ENCODE measurements around the gene SH3BP1.

GRCh38 chr22:37690901-37691504 lies 51.5 kb downstream of the SH3BP1 start:
- TF ChIP-seq, protein P1, sequence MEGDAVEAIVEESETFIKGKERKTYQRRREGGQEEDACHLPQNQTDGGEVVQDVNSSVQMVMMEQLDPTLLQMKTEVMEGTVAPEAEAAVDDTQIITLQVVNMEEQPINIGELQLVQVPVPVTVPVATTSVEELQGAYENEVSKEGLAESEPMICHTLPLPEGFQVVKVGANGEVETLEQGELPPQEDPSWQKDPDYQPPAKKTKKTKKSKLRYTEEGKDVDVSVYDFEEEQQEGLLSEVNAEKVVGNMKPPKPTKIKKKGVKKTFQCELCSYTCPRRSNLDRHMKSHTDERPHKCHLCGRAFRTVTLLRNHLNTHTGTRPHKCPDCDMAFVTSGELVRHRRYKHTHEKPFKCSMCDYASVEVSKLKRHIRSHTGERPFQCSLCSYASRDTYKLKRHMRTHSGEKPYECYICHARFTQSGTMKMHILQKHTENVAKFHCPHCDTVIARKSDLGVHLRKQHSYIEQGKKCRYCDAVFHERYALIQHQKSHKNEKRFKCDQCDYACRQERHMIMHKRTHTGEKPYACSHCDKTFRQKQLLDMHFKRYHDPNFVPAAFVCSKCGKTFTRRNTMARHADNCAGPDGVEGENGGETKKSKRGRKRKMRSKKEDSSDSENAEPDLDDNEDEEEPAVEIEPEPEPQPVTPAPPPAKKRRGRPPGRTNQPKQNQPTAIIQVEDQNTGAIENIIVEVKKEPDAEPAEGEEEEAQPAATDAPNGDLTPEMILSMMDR (IDR thresholded peaks at IDR 0.05) = no peak
- no peak for TF ChIP-seq EP300 (IDR thresholded peaks at IDR 0.05)
- no peak for TF ChIP-seq POLR2A (IDR thresholded peaks at IDR 0.05)

All from gastroesophageal sphincter (tissue), 3 donors.